ENCODE measurements around the gene OR56A1. TPM values are rescaled to one million over a fixed set of nuclear protein-coding genes. Genes with fewer than 3 reads are reported as not detected.

OR56A1 gene
- total and polyA plus RNA-seq, 9 of the 15 experiments (the other 6 are each of a cell fraction or from before 2014, with no cell fraction given), result not detected

DNA sequence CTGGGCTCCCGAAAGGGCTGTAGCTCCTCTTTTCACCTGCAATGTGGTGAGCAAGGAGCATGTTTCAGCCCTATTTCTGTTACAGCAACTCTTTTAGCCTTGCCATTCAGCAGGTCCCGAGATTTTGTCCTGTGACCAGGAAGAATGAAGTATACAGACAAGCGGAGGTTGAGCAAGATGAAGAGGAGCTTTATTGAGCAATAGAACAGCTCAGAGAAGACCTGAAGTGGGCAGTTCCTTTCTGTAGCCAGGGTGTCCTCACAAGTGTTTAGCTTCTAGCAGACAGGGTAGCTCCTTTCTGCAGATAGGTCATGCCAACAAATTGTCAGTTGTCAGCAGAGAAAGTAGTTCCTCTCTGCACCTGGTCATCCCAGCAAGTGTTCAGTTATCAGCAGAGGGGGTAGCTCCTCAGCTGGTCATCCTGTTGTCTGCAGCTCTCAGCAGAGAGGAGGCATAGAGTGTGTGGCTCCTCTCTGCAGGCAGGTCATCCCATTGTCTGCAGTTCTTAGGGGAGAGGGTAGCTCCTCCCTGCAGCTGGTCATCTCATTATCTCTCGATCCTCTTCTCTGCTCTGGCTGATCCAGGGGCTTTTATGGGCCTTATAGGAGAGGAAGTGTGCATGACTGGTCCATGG lies 18.4 kb downstream of the OR56A1 start:
- in situ Hi-C loops (cut with MboI), result no loop called here
- Histone ChIP-seq H4K20me1 (replicated peaks; ENCODE audit: control insufficient read depth, insufficient read depth, low read length) (no peaks in the 10 kb centered on the region), H3K9me1 (ENCODE audit: control insufficient read depth, insufficient read depth, low read length) (no peaks in the 10 kb centered on the region), H3K9ac (ENCODE audit: insufficient read depth in 1 of 2, low read depth in 2 of 2, low read length in 2 of 2) (no peak overlapping the region), H2AFZ (ENCODE audit: low read depth, low read length) (no peak overlapping the region), H3K36me3 (ENCODE audit: control insufficient read depth, insufficient read depth, low read length) (no peaks in the 10 kb centered on the region), H3K4me3 (no peak overlapping the region), H3K79me2 (ENCODE audit: control insufficient read depth, insufficient read depth, low read length) (no peaks in the 10 kb centered on the region), H3K4me2 (ENCODE audit: insufficient read depth, low read length) (no peak overlapping the region), H3K9me3 (replicated peaks; ENCODE audit: control insufficient read depth, insufficient read depth, low read depth, low read length) (no peaks in the 10 kb centered on the region; the same call in 1 of the 2 replicates), H3K27ac (ENCODE audit: extremely low read depth, low read depth, low read length) (no peak overlapping the region), H3K4me1 (replicated peaks in 1 of 2; ENCODE audit: control insufficient read depth in 2 of 2, insufficient read depth in 2 of 2, low read length in 2 of 2) (no peaks in the 10 kb centered on the region), H3K27me3 (ENCODE audit: control insufficient read depth in 2 of 2, insufficient read depth in 2 of 2, low read length in 2 of 2) (no peaks in the 10 kb centered on the region)
- DNase-seq (ENCODE audit: extremely low read depth in 1 of 4, low spot score in 3 of 4) (no peak), FAIRE-seq (no peak), ATAC-seq (no peak)
- intact Hi-C loops (cut with micrococcal nuclease), result no loop called here
- WGBS (ENCODE audit: insufficient coverage, low coverage, missing lambda C conversion rate), result 0% methylated on average over 4 of the region's 4 CpGs
- CTCF ChIA-PET (ENCODE audit: low intra/inter-chr PET ratio), result no interaction called here
- BruUV-seq (replicated peaks), result no TSS peak
- POLR2A ChIA-PET, result no interaction called here
- no peak for TF ChIP-seq ZNF589 (CRISPR knock-in tag; IDR thresholded peaks at IDR 0.05; ENCODE audit: low read depth)
- TF ChIP-seq SREBF2 (CRISPR knock-in tag; IDR thresholded peaks at IDR 0.05), result no peak
- no peak for TF ChIP-seq ZNF785 (CRISPR knock-in tag; IDR thresholded peaks at IDR 0.05)
- no peak for TF ChIP-seq ZNF41 (CRISPR knock-in tag; conservative IDR thresholded peaks at IDR 0.05)
- no peak for TF ChIP-seq ZKSCAN1 (IDR thresholded peaks at IDR 0.05; ENCODE audit: low read depth, low read length)
- TF ChIP-seq ZNF311 (CRISPR knock-in tag; IDR thresholded peaks at IDR 0.05), result no peak
- no peak for TF ChIP-seq PTTG1 (tag; IDR thresholded peaks at IDR 0.05; ENCODE audit: low read depth)
- no peak for TF ChIP-seq ZNF436 (CRISPR knock-in tag; IDR thresholded peaks at IDR 0.05)
- no peak for TF ChIP-seq JUND (IDR thresholded peaks at IDR 0.05; ENCODE audit: borderline replicate concordance, low read depth, low read length)
- no peak for TF ChIP-seq JUND (tag; IDR thresholded peaks at IDR 0.05; ENCODE audit: borderline replicate concordance, low read depth, low read length)
- TF ChIP-seq FOSL1 (tag; conservative IDR thresholded peaks at IDR 0.05), result no peak
- TF ChIP-seq ZNF407 (IDR thresholded peaks at IDR 0.05; ENCODE audit: low read depth), result no peak
- TF ChIP-seq SRSF3 (IDR thresholded peaks at IDR 0.05; ENCODE audit: insufficient read depth, low read length), result no peak
- no peak for TF ChIP-seq CEBPB (tag; IDR thresholded peaks at IDR 0.05)
- no peak for TF ChIP-seq ELF4 (CRISPR knock-in tag; IDR thresholded peaks at IDR 0.05)
- TF ChIP-seq NEUROD1 (IDR thresholded peaks at IDR 0.05; ENCODE audit: borderline replicate concordance, low read depth, low read length, partially characterized antibody), result no peak
- no peak for TF ChIP-seq ZBTB1 (CRISPR knock-in tag; IDR thresholded peaks at IDR 0.05; ENCODE audit: borderline replicate concordance, low read depth)
